ENCODE measurements around the gene APP. TPM values are rescaled to one million over a fixed set of nuclear protein-coding genes. Genes with fewer than 3 reads are reported as not detected.

APP gene
- total RNA-seq, 4 donors from 2014 or later, result 209 to 297 (median 240) TPM

DNA sequence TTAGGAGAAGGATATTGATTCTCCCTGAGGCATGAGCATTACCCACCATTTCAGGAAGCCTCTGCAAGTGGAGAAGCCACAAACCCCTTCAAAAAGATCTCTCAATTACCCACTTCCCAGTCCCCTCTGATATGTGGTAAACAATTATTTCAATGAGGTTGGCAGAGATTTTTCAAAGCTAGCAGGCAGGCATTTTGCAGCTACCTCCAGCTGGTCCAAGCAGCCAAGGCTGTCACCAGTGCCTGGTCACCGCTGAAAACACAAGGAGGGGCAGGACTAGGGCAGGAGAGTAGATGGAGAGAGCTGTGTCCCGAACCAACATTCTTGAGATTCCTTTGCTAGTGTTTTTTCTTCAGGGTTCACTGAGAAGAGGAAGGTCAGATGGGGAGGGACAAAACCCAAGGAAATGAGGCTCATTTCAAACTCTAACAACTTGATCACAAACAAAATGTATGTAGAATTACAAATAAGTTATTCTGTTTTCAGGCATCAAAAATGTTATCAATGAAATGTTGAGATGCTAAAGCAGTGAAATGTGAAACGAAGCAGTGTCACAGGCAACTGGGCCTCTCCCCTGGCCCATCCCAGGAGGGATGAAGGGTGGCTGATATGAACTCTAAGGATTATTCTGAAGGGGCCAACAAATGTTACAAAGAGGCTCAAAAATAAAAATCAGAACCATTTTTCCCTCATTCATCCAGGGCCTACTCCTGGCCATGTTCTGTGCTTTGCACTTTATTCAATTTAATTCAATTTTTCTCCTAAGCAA lies 22.3 kb downstream of the APP start:
- DNase-seq, result no peak
- Histone ChIP-seq H3K27me3 (no peaks in the 10 kb centered on the region), H3K9me3 (no peaks in the 10 kb centered on the region), H3K4me3 (no peak overlapping the region), H3K36me3 (no peaks in the 10 kb centered on the region), H3K27ac (no peak overlapping the region), H3K4me1 (peaks cover 0 to 9% (median 0%) of the 10 kb centered on the region in 4 donors)
- TF ChIP-seq, protein P1, sequence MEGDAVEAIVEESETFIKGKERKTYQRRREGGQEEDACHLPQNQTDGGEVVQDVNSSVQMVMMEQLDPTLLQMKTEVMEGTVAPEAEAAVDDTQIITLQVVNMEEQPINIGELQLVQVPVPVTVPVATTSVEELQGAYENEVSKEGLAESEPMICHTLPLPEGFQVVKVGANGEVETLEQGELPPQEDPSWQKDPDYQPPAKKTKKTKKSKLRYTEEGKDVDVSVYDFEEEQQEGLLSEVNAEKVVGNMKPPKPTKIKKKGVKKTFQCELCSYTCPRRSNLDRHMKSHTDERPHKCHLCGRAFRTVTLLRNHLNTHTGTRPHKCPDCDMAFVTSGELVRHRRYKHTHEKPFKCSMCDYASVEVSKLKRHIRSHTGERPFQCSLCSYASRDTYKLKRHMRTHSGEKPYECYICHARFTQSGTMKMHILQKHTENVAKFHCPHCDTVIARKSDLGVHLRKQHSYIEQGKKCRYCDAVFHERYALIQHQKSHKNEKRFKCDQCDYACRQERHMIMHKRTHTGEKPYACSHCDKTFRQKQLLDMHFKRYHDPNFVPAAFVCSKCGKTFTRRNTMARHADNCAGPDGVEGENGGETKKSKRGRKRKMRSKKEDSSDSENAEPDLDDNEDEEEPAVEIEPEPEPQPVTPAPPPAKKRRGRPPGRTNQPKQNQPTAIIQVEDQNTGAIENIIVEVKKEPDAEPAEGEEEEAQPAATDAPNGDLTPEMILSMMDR (IDR thresholded peaks at IDR 0.05), result no peak
- TF ChIP-seq POLR2A (IDR thresholded peaks at IDR 0.05), result no peak

DNA sequence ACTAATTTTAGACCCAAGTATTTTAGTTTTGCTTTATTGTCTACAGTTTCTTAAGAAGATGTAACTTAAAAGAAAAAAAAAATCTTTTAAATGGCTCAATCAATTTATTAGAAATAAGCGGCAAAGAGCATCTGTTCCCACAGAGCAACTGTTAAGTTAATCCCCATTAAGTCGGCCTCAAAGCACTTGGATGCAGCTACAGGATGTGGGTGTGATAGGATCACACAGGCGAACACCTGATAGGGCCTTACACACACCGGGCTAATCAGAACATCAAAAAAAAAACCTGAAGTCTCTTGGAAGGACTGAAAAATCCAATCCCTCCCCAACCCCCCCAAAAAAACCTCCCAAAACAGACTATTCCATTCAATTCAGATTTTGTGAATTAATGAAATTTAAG lies 23.0 kb downstream of the APP start:
- DNase-seq, result no peak
- Histone ChIP-seq H3K36me3 (no peaks in the 10 kb centered on the region), H3K9me3 (no peaks in the 10 kb centered on the region), H3K4me3 (no peak overlapping the region), H3K27ac (no peak overlapping the region), H3K4me1 (peaks cover 0 to 9% (median 0%) of the 10 kb centered on the region in 4 donors), H3K27me3 (no peaks in the 10 kb centered on the region)
- no peak for TF ChIP-seq POLR2A (IDR thresholded peaks at IDR 0.05)
- TF ChIP-seq, protein P1 (IDR thresholded peaks at IDR 0.05), result no peak

DNA sequence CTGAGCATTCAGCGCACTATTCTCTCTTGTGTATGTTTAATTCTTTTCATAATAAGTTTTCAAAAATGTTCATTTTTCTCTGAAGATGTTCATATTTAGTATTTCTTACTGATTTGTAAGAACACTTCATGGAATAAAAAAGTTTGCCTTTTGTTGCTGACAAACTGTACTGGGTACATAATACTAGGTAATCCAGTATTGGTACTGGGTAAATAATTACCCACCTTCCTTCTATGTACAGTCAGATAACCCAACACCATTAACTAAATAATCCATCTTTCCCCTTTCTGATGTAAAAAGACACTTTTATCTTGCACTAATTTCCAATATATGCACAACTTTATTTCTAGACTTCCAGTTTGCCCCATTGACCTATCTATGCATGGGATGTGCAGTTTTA lies 23.9 kb downstream of the APP start:
- Histone ChIP-seq H3K27me3 (no peaks in the 10 kb centered on the region), H3K36me3 (no peaks in the 10 kb centered on the region), H3K4me1 (peaks cover 0 to 9% (median 0%) of the 10 kb centered on the region in 4 donors), H3K4me3 (no peak overlapping the region), H3K27ac (no peak overlapping the region), H3K9me3 (no peaks in the 10 kb centered on the region)
- no peak for TF ChIP-seq POLR2A (IDR thresholded peaks at IDR 0.05)
- TF ChIP-seq, protein P1 (IDR thresholded peaks at IDR 0.05), result no peak
- DNase-seq, result no peak

DNA sequence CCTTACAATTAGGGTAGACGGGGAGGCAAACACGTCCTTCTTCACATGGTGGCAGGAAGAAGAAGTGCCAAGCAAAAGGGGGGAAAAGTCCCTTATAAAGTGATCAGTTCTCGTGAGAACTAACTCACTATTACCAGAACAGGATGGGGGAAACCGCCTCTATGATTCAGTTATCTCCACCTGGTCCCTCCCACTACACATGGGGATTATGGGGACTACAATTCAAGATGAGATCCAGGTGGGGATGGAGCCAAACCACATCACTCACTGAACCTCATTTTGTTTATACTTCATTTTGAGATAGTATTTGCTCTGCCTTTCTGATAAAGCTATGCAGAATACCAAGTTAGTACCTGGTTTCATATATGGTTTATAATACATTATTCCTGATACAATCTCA lies 26.5 kb downstream of the APP start:
- Histone ChIP-seq H3K27ac (no peak overlapping the region), H3K4me1 (peaks cover 0 to 9% (median 0%) of the 10 kb centered on the region in 4 donors), H3K4me3 (no peak overlapping the region), H3K27me3 (no peaks in the 10 kb centered on the region), H3K36me3 (no peaks in the 10 kb centered on the region), H3K9me3 (no peaks in the 10 kb centered on the region)
- DNase-seq, result no peak
- TF ChIP-seq, protein P1 (IDR thresholded peaks at IDR 0.05), result no peak
- no peak for TF ChIP-seq POLR2A (IDR thresholded peaks at IDR 0.05)

DNA sequence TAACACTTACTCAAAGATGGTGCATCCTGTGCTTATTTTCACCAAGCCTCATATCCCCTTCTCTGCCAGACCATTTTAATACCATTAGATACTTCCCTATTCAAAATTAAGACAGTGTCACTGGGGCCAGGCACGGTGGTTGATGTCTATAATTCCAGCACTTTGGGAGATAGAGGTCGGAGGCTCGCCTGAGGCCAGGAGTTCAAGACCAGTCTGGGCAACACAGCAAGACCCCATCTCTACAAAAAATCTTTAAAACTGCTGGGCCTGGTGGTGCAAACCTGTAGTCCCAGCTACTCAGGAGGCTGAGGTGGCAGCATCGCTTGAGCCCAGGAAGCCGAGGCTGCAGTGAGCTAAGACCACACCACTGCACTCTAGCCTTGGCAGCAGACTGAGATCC lies 28.2 kb downstream of the APP start:
- no peaks in the 10 kb centered on the region for H3K9me3 ChIP-seq
- H3K4me1 ChIP-seq, result no peaks in the 10 kb centered on the region
- no peaks in the 10 kb centered on the region for H3K27me3 ChIP-seq
- TF ChIP-seq POLR2A (IDR thresholded peaks at IDR 0.05), result no peak
- TF ChIP-seq, protein P1 (IDR thresholded peaks at IDR 0.05), result no peak
- H3K27ac ChIP-seq, result no peak overlapping the region
- no peak overlapping the region for H3K4me3 ChIP-seq
- no peaks in the 10 kb centered on the region for H3K36me3 ChIP-seq
- no peak for DNase-seq
